SW 1271 (cell line): ENCODE measurements around the gene ACP2.

ENCODE experiments used
- DNase-seq, 2 experiments: peaks; one replicate each; lab custom pipeline; 2025; lab: John Stamatoyannopoulos, UW

Gene ACP2, protein sequence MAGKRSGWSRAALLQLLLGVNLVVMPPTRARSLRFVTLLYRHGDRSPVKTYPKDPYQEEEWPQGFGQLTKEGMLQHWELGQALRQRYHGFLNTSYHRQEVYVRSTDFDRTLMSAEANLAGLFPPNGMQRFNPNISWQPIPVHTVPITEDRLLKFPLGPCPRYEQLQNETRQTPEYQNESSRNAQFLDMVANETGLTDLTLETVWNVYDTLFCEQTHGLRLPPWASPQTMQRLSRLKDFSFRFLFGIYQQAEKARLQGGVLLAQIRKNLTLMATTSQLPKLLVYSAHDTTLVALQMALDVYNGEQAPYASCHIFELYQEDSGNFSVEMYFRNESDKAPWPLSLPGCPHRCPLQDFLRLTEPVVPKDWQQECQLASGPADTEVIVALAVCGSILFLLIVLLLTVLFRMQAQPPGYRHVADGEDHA

DNA sequence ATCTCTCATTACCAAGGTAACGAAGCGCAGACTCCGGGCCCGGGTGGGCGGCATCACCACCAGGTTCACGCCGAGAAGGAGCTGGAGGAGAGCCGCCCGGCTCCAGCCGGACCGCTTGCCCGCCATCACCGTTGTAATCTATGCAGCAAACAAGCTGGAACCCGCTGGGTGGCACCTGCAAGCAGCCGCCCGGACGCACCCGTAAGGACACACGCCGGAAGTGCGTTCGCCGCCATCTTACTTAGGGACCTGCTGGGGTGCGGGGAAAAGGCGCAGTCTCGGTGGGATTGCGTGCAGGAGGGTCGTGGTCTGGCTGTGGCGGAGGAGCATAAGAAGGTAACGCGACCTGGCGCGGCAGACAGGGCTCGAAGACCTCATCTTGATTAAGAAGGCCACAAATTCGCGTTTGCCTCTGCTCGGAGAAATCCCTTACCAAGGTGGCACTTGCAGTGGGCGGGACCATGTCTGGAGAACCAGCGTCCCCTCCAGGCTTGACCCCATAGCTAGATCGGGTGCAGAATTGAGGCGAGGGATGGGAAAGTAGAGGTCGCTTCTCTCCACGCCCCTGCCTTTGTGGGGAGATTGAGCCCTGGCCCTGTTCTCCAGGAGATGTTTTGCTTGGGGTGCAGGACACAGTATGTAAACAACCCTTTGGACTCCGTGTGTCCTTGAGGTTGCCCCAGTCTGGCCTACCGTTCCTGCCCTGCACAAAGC is at the start of gene ACP2:
Gene ACP2 (minus strand): TSS at position 151 of the 714 bp plus-strand sequence. CDS start 25 bp downstream, at position 126.
- peak; percentile 73 to 86 for DNase-seq

DNA sequence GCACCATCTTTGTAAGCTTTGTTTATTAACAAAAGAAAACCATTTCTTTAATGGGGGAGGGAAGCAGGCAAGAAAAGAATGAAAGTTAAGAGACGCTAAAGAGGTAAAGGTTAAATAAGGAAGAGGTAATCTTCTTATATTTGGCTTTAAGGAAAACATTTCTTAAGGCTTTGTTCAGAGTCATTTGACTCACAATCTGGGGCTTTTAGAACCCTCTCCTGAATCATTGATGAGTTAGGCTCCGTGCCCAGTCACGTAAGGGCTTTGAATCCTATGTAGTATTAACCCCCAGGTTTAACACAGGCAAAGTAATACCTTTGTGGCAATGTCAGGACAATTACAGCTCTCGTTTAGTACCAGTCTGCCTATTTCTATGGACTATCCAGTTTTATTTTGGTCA is 47.4 kb upstream of the ACP2 start:
- DNase-seq: no peak

DNA sequence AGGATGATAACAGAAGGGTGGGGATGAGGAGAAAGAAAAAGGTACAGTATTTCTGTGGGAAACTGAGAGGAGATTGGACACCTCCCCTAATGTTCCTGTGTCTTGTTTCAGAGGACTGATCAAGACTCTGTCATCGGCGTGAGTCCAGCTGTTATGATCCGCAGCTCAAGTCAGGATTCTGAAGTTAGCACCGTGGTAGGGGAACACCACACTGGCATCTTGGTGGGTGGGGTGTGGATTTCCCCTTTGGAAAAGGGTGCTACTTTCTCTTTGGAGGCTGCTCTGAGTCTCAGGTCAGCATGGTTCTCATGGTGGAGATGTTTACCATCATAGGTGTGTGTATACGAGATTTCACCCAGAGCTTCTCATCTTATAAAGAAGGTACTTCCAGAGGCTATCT is 46.8 kb upstream of the ACP2 start:
- DNase-seq: no peak

DNA sequence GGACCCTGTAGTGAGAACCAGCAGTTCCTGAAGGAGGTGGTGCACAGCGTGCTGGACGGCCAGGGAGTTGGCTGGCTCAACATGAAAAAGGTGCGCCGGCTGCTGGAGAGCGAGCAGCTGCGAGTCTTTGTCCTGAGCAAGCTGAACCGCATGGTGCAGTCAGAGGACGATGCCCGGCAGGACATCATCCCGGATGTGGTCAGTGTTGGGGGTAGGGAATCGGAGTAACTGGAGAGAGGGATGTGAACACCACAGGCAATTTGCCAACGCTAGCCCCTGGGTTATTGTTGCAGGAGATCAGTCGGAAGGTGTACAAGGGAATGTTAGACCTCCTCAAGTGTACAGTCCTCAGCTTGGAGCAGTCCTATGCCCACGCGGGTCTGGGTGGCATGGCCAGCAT is 41.2 kb upstream of the ACP2 start:
- DNase-seq: no peak

DNA sequence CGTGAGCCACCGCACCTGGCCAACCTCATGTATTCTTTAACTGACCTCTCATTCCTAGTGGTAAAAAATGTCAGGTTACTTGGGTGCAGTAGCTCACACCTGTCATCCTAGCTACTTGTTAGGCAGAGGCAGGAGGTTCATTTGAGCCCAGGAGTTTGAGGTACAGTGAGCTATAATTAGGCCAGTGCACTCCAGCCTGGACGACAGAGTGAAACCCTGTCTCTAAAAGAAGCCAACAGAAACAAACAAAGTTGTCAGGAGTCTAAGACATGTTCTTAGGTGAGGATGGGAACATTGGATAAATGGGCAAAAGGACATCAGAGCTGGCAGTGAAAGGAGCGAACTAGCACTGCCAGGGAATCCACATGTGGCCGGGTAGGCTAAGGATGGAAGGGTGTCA is 39.5 kb upstream of the ACP2 start:
- no peak for DNase-seq

DNA sequence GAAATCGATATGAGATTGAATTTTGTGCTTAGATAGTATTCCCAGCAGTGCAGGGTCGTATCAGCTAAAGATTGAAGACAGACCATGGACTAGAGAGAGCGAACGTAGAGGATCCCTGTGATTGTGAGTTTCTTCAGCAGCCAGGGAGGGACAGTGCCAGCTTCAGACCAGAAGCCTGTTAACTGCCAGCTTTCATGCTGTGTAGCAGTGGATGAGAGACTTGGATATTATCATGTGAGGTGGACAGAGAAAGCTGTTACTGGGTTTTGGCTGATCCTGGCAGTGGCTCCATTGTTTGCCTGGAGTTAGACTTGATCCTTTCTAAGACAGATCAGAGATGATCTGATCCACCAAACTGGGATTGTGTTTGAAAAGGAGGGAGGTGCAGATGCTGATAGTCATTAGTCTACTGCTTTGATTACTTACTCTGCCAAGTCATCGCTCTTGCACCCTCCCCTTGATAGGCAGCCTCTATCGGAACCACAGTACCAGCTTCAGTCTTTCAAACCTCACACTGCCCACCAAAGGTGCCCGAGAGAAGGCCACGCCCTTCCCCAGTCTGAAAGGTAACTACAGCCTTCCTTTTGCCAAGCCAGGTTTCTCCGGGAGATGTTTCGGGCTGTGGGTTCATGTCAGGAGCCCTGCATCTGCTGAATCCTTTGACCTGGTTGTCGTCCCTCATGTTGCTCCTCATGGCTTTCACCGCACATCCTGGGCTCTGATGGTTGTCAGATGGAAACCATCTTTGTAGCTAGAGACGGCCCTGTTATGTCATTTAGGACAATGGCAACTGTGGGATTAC is 37.6 kb upstream of the ACP2 start:
- no peak for DNase-seq

DNA sequence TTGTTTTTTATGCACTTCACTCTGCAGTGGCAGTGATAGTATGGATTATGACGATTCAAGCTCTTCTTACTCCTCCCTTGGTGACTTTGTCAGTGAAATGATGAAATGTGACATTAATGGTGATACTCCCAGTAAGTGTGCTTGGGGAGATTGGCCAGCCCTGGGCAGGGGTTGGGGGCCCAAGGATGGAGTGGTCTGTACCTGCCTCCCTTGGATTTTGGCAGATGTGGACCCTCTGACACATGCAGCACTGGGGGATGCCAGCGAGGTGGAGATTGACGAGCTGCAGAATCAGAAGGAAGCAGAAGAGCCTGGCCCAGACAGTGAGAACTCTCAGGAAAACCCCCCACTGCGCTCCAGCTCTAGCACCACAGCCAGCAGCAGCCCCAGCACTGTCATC is 35.5 kb upstream of the ACP2 start:
- no peak for DNase-seq

DNA sequence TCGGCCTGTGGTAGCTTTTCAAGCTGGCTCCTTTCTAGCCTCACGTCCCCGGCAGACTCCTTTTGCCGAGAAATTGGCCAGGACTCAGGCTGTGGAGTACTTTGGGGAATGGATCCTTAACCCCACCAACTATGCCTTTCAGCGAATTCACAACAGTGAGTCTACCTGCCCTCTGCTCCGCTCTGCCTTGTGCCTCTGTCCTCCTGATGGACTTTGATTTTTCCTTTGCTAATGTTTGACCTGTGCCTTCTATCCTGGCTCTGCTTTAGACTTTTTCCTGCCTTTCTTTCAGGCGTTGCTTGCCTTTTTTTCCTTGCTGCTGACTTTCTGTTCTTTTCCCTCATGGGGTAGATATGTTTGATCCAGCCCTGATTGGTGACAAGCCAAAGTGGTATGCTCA is 33.8 kb upstream of the ACP2 start:
- DNase-seq: no peak

DNA sequence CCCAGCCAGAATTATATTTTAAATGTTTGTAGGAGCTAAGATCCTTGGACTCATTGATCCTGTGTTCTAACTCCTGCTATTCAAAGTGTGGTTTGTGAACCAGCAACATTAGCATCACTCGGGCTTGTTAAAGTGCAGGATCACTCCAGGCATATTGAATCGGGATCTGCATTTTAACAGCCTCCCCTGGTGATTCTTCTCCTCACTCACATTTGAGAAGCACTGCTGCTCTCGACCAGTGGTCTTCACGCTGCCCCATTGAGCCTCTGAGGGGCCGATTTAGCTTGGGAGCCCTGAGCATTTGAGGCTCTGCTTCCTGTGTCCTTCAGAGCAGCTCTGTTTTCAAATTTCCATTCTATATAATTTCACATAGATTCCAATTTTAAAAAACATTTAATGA is 32.2 kb upstream of the ACP2 start:
- no peak for DNase-seq

DNA sequence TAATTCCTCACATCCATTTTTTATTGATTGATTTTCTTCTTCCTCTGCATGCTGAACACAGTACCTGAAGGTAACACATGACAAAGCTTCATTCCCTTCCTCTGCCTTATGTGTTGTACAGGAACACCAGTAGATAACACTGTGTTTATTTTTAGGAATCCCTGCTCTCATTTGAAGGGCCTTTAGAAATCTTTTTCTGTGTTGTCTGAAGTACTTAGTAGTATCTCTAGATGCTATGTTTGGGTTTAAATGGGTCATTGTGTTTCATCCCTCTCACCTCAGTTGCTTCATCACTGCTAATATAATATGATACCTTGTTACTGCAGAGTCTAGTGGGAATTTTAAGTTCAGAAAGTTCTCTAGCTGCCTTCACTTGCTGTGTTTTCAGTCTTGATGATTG is 31.5 kb upstream of the ACP2 start:
- no peak for DNase-seq

DNA sequence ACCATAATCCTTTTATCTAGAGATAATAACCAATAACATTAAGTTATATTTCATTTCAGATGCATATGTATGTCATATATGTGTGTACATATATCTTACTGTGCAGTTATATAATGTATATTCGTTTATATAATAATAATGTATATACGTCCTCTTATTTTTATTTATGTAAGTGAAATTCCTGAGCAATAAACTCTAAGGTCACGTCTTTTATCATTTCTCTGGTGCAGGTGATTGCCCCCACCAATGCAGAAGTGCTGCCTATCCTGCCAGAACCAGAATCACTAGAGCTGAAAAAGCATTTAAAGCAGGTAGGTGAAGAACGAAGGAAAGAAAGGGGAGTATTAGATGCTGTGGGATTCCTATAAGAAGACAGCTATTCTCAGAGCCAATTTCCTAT is 30.2 kb upstream of the ACP2 start:
- no peak for DNase-seq

DNA sequence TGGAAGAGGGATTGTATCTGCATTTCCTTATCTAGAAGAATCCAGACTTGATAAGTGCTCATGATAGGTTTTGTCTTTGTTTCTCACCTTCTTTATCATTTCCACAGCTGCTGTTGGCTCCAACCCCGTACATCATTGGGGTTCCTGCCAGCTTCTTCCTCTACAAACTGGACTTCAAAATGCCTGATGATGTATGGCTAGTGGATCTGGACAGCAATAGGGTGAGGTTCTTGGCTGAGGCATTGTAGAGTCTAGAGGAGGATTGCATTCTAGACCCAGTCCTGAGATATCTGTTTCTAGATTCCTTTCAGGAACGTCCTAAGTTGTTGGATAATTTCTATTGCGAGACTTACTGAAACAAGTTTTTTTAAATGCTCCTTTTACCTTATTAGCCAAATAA is 29.4 kb upstream of the ACP2 start:
- no peak for DNase-seq

DNA sequence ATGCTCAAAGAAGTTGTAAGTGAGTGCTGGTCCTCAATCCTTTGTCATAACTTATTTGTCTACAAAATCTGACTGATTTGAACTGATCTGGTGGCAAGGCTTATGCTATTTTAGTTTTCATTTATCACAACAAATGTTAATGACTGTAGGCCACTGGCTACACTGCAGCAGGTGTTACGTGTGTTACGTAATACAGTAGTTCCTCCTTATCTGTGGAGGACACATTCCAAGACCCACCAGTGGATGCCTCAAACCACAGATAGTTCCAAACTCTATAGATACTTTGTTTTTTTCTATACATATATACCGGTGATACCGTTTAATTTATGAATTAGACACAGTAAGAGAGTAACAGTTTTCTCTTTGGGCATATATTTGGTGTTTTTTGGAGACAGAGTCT is 28.3 kb upstream of the ACP2 start:
- DNase-seq: no peak

DNA sequence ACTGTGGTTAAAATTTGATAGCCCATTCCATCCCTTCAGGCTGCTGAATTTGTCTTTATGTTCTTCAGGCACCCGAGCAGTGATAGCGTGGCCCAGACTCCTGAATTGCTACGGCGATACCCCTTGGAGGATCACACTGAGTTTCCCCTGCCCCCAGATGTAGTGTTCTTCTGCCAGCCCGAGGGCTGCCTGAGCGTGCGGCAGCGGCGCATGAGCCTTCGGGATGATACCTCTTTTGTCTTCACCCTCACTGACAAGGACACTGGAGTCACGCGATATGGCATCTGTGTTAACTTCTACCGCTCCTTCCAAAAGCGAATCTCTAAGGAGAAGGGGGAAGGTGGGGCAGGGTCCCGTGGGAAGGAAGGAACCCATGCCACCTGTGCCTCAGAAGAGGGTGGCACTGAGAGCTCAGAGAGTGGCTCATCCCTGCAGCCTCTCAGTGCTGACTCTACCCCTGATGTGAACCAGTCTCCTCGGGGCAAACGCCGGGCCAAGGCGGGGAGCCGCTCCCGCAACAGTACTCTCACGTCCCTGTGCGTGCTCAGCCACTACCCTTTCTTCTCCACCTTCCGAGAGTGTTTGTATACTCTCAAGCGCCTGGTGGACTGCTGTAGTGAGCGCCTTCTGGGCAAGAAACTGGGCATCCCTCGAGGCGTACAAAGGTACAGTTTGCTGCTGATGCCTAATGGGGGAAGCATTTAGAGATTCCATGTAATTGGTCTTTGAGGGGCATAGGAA is 26.1 kb upstream of the ACP2 start:
- DNase-seq: no peak

DNA sequence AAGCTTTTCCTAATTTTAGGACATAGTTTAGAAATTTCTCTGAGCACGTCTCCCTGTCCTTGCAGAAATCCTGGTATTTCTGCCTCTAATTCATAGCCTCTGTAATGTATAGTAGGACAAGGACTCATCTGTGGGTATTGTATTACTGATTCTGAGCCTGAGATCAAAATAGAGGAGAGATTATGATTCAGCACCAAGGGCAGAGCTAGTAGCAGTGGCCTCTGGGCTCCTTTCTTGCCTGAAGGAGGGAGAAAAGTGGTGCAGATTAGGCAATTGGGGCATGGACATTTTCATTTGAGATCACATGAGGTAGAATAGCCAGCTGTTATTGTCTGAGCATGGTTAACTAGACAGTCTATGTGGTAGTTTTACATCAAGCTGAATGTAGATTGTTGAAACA is 24.1 kb upstream of the ACP2 start:
- DNase-seq: no peak

DNA sequence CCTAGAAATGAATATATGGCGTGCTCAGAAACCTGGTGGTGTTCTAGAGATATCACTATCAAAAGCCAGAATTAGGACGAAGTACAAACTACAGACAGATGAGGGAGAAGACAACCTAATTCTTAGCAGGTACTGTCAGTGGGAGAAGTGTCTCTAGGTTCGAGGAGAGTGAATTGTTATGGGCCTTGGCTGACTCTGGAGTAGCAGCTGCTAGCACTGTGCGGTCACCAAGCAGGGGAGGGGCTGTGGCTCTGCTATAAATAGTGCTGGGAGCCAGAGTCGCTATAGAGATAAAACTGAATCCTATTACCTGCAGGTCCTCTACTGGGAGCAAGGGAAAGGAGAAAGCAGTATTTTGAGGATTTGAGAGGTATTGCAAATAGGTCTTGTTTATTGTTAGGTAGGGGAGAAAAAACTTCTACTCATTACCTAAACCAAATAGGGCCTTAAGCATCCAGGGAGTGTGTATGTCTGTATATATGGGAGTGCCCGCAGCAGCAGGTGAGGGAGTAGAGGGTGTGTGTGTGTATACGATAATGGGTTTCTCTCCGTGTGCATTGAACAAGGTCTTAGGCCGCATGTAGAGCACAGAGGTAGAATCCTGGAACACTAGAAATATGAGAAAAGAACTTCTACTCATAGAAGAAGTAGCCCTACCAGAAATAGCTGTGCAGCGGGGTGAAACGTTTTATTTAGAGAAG is 23.5 kb upstream of the ACP2 start:
- DNase-seq: no peak

DNA sequence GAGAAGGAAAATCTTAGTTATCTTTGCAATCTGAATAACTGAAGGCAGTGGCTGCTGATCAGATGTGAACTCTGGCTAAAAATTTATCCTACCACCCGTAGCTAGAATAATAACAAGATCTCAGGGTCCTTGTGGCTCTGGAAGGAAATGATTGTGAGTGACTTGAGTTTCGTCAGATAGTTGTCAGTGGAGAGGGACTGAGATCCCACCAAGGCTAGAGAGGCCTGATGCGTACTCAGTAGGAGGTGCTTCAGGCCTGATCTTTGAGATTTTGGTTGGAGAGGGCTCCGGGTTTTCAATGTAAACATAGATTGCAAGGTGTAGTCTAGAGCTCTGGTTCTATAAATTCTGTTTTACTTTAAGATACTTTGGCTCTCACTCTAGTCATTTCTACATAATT is 22.7 kb upstream of the ACP2 start:
- no peak for DNase-seq

DNA sequence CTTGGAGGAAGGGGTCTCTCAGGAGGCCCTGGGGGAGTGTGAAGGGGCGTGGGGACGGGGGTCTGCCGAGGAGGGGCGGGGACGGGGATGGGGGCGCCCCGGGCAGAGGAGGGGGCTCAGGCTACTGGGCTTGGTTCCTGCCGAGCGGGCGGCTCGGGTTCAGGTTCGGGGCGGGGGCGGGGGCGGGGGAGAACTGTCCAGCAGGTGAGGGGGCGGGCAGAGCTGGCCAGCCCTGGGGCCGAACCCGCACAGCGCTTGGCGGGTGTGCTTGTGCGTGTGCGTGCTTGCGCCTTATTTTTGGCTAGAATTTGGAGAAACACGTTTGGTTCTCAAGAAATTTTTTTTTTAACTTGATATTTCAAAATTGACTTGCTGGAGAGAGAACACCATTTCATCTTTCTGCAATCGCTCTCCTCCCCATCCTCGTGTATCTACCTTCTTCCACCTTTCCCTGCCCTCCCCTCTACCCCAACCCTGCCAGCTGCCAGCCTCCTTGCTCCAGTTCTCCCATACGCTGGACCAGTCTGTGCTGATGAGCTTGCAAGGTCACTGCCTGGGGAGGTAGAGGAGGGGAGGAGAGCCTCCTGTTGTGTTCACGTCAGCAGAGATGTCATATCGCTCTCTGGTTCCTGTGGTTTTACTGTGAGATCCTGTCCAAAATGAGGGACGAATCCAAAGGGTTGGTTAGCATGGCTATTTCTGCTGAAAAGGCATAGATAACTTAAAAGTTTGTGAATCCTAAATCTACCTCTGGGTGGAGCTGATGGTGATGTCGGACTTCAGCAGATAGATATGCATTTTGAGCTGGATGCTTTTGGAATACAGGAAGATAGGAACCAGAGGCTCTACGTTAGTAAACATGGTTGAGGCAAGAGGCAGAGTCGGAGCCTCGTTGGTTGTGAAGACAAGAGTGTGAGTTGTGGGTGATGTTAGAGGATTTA is 22.0 kb upstream of the ACP2 start:
- peak in 1 of 2 experiments; percentile 28 for DNase-seq

DNA sequence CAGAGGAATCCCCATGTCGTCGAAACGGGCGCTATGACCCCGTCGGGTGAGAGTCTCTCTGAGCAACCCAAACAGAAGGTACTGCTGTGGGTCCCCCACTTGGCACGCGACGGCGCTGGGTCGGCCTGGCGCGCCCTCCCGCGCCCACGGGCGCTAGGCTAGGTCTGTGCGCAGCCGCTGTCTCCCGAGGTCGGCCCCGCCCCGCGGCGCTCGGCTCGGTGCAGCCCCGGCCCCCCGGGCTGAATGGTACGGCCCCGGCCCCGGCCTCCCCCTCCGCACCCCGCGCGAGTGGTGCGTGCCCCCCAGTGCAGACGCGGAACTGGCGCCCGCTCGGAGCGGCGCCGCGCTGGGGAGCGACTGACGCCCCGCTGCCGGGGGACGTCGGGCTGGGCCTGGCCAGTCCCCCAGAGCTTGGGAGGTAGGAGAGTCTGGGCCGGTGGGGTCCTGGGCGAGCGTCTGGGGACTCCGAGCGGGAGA is 21.3 kb upstream of the ACP2 start, which contains the start of gene MADD:
Gene MADD (plus strand): TSS at position 305 of the 477 bp plus-strand sequence.
- DNase-seq: peak; percentile 60 to 83
